ENCODE data around the gene ZMYM5.
"Not testable (repeated sequence)": the region's sequence is repeated elsewhere in the genome, so short reads cannot be mapped to it uniquely, and the experiment has no call there.

The ZMYM5 gene

DNA sequence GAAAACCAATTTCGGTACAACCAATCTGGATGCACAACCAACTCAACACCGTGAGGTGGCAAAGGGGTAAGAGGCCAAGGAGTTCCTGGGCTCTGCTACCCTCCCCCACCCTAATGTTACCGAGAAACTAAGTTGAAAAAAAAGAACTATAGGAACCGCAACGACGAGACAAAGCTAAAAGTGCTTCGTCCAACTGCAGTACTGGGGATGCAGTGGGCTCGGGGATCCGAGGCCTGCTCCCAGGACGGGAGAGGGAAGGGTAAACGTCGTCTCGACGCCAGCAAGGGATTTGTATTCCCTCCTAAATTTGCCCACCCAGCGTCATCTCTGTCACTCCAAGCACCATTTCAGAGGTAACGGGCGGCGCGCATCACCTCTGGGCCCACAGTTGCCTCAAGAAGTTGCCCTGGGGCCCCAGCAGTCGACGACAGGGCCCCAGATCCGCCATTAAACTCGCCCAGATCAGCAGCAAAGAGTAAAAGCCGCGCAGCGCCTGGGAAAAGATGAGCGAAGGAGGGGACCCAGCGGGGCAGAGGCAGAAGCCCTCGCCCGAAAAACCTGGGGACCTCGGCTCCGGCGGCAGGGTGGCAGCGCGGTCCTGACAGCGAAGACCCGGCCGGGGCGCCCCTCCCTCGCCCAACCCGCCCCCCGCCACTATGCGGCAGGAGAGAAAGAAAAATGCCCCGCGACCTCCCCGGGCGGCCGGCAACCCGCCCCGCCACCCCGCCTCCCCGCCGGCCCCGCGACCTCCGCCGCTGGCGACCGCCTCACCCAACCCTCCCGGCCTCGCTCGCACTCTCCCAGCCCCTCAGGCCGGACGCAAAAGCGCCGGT is 752 bp downstream of the ZMYM5 start:
- no peaks in the 10 kb centered on the region for H3K36me3 ChIP-seq (ENCODE audit: control insufficient read depth, insufficient read depth, low read length)
- H3K4me3 ChIP-seq (ENCODE audit: low read length) = peak overlapping the region; percentile 83
- no peaks in the 10 kb centered on the region for H3K9me3 ChIP-seq (ENCODE audit: control insufficient read depth, low read length)
- peak overlapping the region; percentile 98 for H3K9ac ChIP-seq (ENCODE audit: low read length)
- peaks cover 16% of the 10 kb centered on the region for H3K4me1 ChIP-seq (ENCODE audit: control insufficient read depth, insufficient read depth, low read length)
- no peaks in the 10 kb centered on the region for H3K27me3 ChIP-seq (ENCODE audit: control insufficient read depth, insufficient read depth, low read length)

DNA sequence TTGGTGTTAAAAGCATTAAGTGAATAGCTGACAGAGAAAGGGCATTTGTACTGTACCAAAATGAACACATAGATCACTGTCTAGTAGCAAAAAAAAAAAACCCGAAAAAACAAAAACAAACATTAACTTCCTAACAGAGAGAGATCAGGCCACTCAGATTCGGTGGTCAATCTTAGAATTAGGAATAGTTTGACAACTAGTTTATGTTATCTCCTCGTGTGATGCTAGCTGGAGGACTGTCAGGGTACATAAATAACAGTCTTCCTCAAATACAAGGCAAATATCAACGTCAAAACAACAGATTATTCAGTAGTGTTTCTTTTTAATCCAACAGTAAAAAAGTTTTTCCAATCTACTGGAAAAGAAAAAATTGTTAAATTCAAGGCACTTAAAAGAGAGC is 1.7 kb downstream of the ZMYM5 start:
- Histone ChIP-seq H3K4me1 (ENCODE audit: control insufficient read depth, insufficient read depth, low read length) (peaks cover 16% of the 10 kb centered on the region), H3K27me3 (ENCODE audit: control insufficient read depth, insufficient read depth, low read length) (no peaks in the 10 kb centered on the region), H3K9me3 (ENCODE audit: control insufficient read depth, low read length) (no peaks in the 10 kb centered on the region), H3K4me3 (ENCODE audit: low read length) (no peak overlapping the region), H3K36me3 (ENCODE audit: control insufficient read depth, insufficient read depth, low read length) (no peaks in the 10 kb centered on the region), H3K9ac (ENCODE audit: low read length) (peak overlapping the region; percentile 98)

DNA sequence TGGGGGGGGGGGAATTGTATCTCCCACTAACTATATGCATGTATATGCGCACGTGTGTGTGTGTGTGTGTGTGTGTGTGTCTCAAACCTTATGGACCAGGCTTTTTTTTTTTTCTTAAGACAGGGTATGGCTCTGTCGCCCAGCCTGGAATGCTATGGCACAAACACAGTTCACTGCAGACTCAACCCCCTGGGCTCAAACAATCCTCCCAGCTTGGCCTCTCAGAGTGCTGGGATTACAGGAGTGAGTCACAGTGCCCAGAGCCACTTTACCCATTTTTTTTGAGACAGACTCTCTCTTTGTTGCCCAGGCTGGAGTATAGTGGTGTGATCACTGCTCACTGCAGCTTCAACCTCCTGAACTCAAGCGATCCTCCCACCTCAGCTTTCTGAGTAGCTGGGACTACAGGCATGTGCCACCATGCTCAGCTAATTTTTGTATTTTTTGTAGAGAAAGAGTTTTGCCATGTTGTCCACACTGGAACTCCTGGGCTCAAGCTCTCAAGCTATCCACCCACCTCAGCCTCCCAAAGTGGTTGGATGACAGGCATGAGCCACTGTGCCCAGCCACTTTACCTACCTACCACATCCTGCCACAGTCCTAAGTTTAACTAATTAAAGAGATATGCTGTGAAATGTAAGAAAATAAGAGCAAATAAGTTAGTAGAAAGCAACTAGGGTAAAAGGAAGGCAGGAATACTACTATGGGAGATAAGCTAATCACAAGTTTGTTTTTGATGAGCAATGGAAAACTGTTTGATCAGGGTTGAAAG is 2.4 kb downstream of the ZMYM5 start:
- Histone ChIP-seq H3K9ac (ENCODE audit: low read length) (peak overlapping the region; percentile 24), H3K36me3 (ENCODE audit: control insufficient read depth, insufficient read depth, low read length) (no peaks in the 10 kb centered on the region), H3K4me3 (ENCODE audit: low read length) (no peak overlapping the region), H3K4me1 (ENCODE audit: control insufficient read depth, insufficient read depth, low read length) (peaks cover 16% of the 10 kb centered on the region), H3K27me3 (ENCODE audit: control insufficient read depth, insufficient read depth, low read length) (no peaks in the 10 kb centered on the region), H3K9me3 (ENCODE audit: control insufficient read depth, low read length) (no peaks in the 10 kb centered on the region)

DNA sequence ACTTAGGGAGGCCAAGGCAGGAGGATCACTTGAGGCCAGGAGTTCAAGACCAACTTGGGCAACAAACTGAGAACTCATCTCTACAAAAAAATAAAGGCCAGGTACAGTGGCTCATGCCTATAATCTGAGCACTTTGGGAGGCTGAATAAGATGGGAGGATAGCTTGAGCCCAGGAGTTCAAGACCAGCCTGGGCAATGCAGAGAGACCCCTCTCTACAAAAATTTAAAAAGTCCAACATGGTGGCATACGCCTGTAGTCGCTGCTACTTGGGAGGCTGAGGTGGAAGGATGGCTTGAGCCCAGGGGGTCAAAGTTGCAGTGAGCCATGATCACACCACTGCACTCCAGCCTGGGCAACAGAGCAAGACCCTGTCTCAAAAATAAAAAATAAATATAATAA is 5.8 kb downstream of the ZMYM5 start:
- H3K4me3 ChIP-seq (ENCODE audit: low read length); H3K9me3 ChIP-seq (ENCODE audit: control insufficient read depth, low read length); H3K27me3 ChIP-seq (ENCODE audit: control insufficient read depth, insufficient read depth, low read length); H3K36me3 ChIP-seq (ENCODE audit: control insufficient read depth, insufficient read depth, low read length); H3K9ac ChIP-seq (ENCODE audit: low read length): not testable (repeated sequence)
- H3K4me1 ChIP-seq (ENCODE audit: control insufficient read depth, insufficient read depth, low read length) = peaks cover 10% of the 10 kb centered on the region

DNA sequence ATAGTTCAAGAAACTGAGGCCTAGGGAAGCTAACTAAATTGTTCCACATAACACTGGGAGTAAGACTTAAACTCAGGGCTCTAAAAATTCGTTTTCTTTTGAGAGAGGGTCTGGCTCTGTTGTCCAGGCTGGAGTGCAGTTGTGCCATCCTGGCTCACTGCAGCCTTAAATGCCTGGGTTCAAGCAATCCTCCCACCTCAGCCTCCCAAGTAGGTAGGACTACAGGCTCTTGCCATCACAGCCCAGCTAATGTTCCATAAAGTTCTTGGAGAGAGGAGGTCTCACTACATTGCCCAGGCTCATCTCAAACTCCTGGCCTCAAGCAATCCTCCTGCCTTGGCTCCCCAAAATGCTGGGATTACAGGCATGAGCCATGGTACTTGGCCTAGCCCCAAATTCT is 10.7 kb downstream of the ZMYM5 start:
- Histone ChIP-seq H3K9me3 (ENCODE audit: control insufficient read depth, low read length) (no peaks in the 10 kb centered on the region), H3K36me3 (ENCODE audit: control insufficient read depth, insufficient read depth, low read length) (no peaks in the 10 kb centered on the region), H3K4me3 (ENCODE audit: low read length) (no peak overlapping the region), H3K9ac (ENCODE audit: low read length) (no peak overlapping the region), H3K4me1 (ENCODE audit: control insufficient read depth, insufficient read depth, low read length) (no peaks in the 10 kb centered on the region), H3K27me3 (ENCODE audit: control insufficient read depth, insufficient read depth, low read length) (no peaks in the 10 kb centered on the region)

DNA sequence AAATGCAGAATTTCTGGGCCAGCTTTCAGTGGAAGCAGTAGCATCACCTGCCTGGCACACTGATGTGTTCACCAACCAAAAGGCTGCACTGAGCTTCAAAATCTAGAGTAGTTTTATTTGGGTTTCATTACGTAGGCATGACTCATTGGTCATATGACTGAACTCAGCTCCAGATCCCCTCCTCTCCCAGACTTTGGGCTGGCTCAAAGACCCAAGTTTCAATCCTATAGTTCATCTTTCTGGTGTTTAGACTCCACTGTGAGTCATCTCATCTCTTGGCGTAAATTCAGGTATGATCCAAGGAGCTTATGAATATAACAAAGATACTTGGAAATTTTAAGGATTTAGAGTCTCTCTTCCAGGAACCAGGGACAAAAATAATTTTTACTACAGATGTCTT is 17.7 kb downstream of the ZMYM5 start:
- Histone ChIP-seq H3K36me3 (ENCODE audit: control insufficient read depth, insufficient read depth, low read length) (no peaks in the 10 kb centered on the region), H3K27me3 (ENCODE audit: control insufficient read depth, insufficient read depth, low read length) (no peaks in the 10 kb centered on the region), H3K4me3 (ENCODE audit: low read length) (no peak overlapping the region), H3K4me1 (ENCODE audit: control insufficient read depth, insufficient read depth, low read length) (peaks cover 6% of the 10 kb centered on the region), H3K9me3 (ENCODE audit: control insufficient read depth, low read length) (no peaks in the 10 kb centered on the region), H3K9ac (ENCODE audit: low read length) (no peak overlapping the region)

DNA sequence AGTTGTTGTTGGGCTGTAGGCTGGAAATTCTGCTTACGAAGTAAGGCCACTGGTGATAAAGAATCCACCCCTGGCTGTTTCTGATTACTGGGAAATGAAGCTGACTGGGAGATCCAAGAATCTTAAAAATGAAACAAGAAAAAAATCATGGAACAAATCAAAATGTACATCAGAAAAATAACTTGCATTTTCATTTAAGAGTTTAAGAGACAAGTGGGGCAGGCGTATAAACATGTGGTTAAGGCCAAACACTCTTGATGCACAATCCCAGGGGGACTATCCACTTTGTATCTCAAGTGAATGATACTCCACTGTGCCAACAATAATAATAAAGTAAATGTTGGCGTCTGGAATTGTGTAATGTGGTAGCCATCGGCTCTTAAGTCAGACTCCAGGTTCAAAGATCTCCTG is 24.6 kb downstream of the ZMYM5 start:
- H3K36me3 ChIP-seq (ENCODE audit: control insufficient read depth, insufficient read depth, low read length) = no peaks in the 10 kb centered on the region
- H3K4me3 ChIP-seq (ENCODE audit: low read length) = no peak overlapping the region
- no peak overlapping the region for H3K9ac ChIP-seq (ENCODE audit: low read length)
- no peaks in the 10 kb centered on the region for H3K27me3 ChIP-seq (ENCODE audit: control insufficient read depth, insufficient read depth, low read length)
- no peaks in the 10 kb centered on the region for H3K9me3 ChIP-seq (ENCODE audit: control insufficient read depth, low read length)
- no peaks in the 10 kb centered on the region for H3K4me1 ChIP-seq (ENCODE audit: control insufficient read depth, insufficient read depth, low read length)

DNA sequence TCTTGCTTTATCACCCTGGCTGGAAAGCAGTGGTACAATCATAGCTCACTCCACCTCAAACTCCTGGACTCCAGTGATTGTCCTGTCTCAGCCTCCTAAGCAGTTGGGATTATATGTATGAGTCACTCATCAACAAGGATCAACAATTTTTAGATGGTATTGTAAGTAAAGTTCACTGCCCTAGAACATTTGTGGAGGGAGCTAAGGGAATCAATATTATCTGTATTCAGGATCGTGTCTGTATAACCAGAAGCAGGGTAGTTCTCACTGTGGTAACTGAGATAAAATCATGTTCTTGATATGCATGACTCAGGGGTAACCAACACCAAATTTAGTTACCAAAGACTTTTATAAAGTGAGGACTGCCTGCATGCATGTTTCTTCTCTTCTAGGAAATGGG is 27.0 kb downstream of the ZMYM5 start:
- H3K36me3 ChIP-seq (ENCODE audit: control insufficient read depth, insufficient read depth, low read length) = no peaks in the 10 kb centered on the region

DNA sequence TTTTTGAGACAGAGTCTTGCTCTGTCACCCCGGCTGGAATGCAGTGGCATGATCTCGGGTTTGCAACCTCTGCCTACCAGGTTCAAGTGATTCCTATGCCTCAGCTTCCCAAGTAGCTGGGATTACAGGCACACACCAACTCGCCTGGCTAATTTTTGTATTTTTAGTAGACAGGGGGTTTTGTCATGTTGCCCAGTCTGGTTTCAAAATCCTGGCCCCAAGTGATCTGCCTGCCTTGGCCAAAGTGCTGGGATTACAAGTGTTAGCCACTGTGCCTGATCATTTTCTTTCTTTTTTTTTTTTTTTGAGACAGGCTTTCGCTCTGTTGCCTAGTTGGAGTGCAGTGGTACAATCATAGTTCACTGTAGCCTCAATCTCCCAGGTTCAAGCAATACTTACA is 28.7 kb downstream of the ZMYM5 start:
- H3K9me3 ChIP-seq (ENCODE audit: control insufficient read depth, low read length) = no peaks in the 10 kb centered on the region
- no peaks in the 10 kb centered on the region for H3K27me3 ChIP-seq (ENCODE audit: control insufficient read depth, insufficient read depth, low read length)
- no peaks in the 10 kb centered on the region for H3K36me3 ChIP-seq (ENCODE audit: control insufficient read depth, insufficient read depth, low read length)

More for the DNA sequence above, 27.0 kb downstream of the ZMYM5 start:
- Histone ChIP-seq H3K4me3 (ENCODE audit: low read length) (no peak overlapping the region), H3K9ac (ENCODE audit: low read length) (no peak overlapping the region), H3K9me3 (ENCODE audit: control insufficient read depth, low read length) (no peaks in the 10 kb centered on the region), H3K27me3 (ENCODE audit: control insufficient read depth, insufficient read depth, low read length) (no peaks in the 10 kb centered on the region), H3K4me1 (ENCODE audit: control insufficient read depth, insufficient read depth, low read length) (no peaks in the 10 kb centered on the region)

DNA sequence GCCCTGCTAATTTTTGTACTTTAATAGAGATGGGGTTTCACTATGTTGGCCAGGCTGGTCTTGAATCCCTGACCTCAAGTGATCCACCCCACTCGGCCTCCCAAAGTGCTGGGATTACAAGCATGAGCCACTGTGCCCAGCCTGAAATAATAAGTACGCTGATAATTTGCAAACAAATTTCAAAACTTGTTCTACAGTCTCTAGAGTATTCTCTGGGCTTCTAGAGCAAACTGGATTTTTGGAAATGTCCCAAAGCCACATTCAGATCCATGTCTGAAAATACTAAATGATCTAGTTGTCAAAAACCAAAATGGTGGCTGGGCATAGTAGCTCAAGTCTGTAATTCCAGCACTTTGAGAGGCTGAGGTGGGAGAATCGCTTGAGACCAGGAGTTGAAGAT is 40.8 kb downstream of the ZMYM5 start:
- no peaks in the 10 kb centered on the region for H3K36me3 ChIP-seq (ENCODE audit: control insufficient read depth, insufficient read depth, low read length)
- H3K4me1 ChIP-seq (ENCODE audit: control insufficient read depth, insufficient read depth, low read length) = no peaks in the 10 kb centered on the region
- H3K4me3 ChIP-seq (ENCODE audit: low read length) = no peak overlapping the region
- no peaks in the 10 kb centered on the region for H3K9me3 ChIP-seq (ENCODE audit: control insufficient read depth, low read length)
- no peaks in the 10 kb centered on the region for H3K27me3 ChIP-seq (ENCODE audit: control insufficient read depth, insufficient read depth, low read length)
- H3K9ac ChIP-seq (ENCODE audit: low read length) = no peak overlapping the region

More for the DNA sequence above, 28.7 kb downstream of the ZMYM5 start:
- no peaks in the 10 kb centered on the region for H3K4me1 ChIP-seq (ENCODE audit: control insufficient read depth, insufficient read depth, low read length)
- no peak overlapping the region for H3K4me3 ChIP-seq (ENCODE audit: low read length)
- no peak overlapping the region for H3K9ac ChIP-seq (ENCODE audit: low read length)

DNA sequence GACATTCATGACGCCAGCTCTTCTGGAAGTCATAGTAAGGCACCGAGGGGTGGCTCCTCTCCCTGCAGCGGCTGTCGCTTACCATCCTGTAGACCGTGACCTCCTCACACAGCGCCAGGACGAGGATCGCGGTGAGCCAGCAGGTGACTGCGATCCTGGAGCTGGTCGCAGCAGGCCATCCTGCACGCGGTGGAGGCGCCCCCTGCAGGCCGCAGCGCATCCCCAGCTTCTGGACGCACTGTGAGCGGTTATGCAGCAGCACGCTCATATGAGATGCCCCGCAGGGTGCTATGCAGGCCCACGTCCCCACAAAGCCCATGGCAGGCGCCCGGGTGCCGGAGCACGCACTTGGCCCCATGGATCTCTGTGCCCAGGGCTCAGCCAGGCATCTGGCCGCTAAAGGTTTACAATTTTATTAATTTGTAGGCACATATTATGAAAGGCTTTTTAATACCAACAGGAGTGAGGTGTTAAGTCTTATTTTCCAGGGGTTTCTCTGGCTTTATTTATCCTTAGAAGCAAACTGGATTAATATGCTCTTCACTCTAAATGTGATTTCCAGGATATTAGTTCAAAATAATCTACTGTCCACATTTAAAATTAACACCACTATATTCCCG is 45.1 kb downstream of the ZMYM5 start:
- no peaks in the 10 kb centered on the region for H3K4me1 ChIP-seq (ENCODE audit: control insufficient read depth, insufficient read depth, low read length)
- H3K4me3 ChIP-seq (ENCODE audit: low read length) = no peak overlapping the region
- H3K36me3 ChIP-seq (ENCODE audit: control insufficient read depth, insufficient read depth, low read length) = no peaks in the 10 kb centered on the region
- H3K9me3 ChIP-seq (ENCODE audit: control insufficient read depth, low read length) = no peaks in the 10 kb centered on the region
- H3K9ac ChIP-seq (ENCODE audit: low read length) = no peak overlapping the region
- H3K27me3 ChIP-seq (ENCODE audit: control insufficient read depth, insufficient read depth, low read length) = no peaks in the 10 kb centered on the region

DNA sequence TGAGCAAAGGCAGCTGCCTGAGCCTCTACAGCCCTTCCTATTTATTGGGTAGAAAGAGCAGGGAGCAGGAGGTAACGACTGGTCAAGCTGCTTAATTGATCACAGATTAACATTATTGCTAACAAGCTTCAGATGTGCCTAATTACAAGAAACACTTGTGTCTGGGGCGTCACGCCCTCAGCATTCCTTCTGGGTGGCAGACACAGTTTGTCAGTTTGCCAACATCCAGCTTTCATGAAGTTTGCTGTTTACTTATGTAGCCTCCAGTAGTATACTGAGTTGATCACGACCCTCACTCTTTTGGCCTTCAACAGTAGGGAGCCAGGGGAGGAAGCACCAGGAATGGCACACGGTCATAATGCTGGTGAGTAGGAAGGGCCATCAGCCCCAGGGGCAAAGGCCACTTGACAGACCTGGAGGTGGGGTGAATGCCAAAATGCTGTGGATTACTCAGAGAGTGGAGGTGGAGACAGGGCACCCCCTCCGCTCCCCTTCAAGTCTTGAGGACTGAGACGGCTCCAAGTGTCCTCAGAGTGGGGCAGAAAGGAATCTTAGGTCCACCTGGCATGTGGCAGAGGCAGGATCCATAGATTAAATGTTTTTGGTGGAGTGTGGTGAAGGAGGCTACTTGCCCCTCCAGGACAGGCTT is 45.8 kb downstream of the ZMYM5 start:
- H3K9me3 ChIP-seq (ENCODE audit: control insufficient read depth, low read length) = no peaks in the 10 kb centered on the region
- H3K4me1 ChIP-seq (ENCODE audit: control insufficient read depth, insufficient read depth, low read length) = no peaks in the 10 kb centered on the region
- no peaks in the 10 kb centered on the region for H3K36me3 ChIP-seq (ENCODE audit: control insufficient read depth, insufficient read depth, low read length)
- H3K9ac ChIP-seq (ENCODE audit: low read length) = no peak overlapping the region
- no peaks in the 10 kb centered on the region for H3K27me3 ChIP-seq (ENCODE audit: control insufficient read depth, insufficient read depth, low read length)
- no peak overlapping the region for H3K4me3 ChIP-seq (ENCODE audit: low read length)
